ENCODE measurements around the gene ARHGAP42. TPM values are rescaled to one million over a fixed set of nuclear protein-coding genes. Genes with fewer than 3 reads are reported as not detected.

Gene ARHGAP42
- total RNA-seq, 1 experiment from 2014 or later = 7.1 TPM

GRCh38 chr11:100964435-100964834 lies 277.3 kb downstream of the ARHGAP42 start:
- H3K27ac ChIP-seq (ENCODE audit: low read length) = no peak overlapping the region
- in situ Hi-C loops (cut with HindIII; ENCODE audit: low pct_unique_long_range_greater_than_20kb, low sequenced_read_pairs) = no loop called here

DNA sequence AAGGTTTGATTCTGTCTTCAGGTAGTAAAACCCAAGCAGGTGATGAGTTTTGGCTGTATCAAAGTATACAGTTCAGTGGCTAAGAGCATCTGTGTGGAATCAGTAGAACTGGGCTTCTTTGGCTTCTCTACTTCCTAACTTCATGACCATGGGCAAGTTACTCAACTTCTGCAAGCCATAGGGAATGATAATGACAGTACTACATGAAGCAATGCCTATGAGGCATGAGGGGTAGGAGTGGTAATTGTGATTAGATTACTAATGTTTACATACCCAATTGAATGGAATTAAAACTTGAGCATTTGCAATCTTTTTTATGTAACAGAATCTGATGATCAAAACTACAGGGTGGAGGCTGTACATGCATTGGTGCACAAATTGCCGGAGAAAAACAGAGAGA lies 278.3 kb downstream of the ARHGAP42 start:
- H3K4me1 ChIP-seq (ENCODE audit: control insufficient read depth, insufficient read depth, low read length) = no peaks in the 10 kb centered on the region
- H3K27me3 ChIP-seq (ENCODE audit: control insufficient read depth, insufficient read depth, low read length) = no peaks in the 10 kb centered on the region
- ATAC-seq (no peak), DNase-seq (ENCODE audit: low read depth, low spot score) (no peak)
- TF ChIP-seq, protein P1, sequence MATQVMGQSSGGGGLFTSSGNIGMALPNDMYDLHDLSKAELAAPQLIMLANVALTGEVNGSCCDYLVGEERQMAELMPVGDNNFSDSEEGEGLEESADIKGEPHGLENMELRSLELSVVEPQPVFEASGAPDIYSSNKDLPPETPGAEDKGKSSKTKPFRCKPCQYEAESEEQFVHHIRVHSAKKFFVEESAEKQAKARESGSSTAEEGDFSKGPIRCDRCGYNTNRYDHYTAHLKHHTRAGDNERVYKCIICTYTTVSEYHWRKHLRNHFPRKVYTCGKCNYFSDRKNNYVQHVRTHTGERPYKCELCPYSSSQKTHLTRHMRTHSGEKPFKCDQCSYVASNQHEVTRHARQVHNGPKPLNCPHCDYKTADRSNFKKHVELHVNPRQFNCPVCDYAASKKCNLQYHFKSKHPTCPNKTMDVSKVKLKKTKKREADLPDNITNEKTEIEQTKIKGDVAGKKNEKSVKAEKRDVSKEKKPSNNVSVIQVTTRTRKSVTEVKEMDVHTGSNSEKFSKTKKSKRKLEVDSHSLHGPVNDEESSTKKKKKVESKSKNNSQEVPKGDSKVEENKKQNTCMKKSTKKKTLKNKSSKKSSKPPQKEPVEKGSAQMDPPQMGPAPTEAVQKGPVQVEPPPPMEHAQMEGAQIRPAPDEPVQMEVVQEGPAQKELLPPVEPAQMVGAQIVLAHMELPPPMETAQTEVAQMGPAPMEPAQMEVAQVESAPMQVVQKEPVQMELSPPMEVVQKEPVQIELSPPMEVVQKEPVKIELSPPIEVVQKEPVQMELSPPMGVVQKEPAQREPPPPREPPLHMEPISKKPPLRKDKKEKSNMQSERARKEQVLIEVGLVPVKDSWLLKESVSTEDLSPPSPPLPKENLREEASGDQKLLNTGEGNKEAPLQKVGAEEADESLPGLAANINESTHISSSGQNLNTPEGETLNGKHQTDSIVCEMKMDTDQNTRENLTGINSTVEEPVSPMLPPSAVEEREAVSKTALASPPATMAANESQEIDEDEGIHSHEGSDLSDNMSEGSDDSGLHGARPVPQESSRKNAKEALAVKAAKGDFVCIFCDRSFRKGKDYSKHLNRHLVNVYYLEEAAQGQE (IDR thresholded peaks at IDR 0.05; ENCODE audit: insufficient read depth in 1 of 2, low read depth in 2 of 2, low read length in 1 of 2) = no peak
- TF ChIP-seq, protein P2, sequence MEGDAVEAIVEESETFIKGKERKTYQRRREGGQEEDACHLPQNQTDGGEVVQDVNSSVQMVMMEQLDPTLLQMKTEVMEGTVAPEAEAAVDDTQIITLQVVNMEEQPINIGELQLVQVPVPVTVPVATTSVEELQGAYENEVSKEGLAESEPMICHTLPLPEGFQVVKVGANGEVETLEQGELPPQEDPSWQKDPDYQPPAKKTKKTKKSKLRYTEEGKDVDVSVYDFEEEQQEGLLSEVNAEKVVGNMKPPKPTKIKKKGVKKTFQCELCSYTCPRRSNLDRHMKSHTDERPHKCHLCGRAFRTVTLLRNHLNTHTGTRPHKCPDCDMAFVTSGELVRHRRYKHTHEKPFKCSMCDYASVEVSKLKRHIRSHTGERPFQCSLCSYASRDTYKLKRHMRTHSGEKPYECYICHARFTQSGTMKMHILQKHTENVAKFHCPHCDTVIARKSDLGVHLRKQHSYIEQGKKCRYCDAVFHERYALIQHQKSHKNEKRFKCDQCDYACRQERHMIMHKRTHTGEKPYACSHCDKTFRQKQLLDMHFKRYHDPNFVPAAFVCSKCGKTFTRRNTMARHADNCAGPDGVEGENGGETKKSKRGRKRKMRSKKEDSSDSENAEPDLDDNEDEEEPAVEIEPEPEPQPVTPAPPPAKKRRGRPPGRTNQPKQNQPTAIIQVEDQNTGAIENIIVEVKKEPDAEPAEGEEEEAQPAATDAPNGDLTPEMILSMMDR (IDR thresholded peaks at IDR 0.05) = no peak
- no peak for TF ChIP-seq POLR2AphosphoS5 (IDR thresholded peaks at IDR 0.05; ENCODE audit: low read depth, low read length)
- no peak for TF ChIP-seq SIN3A (IDR thresholded peaks at IDR 0.05; ENCODE audit: borderline replicate concordance, insufficient read depth, low read depth, low read length)
- no peak for TF ChIP-seq TCF7L2 (IDR thresholded peaks at IDR 0.05; ENCODE audit: low read depth, low read length)
- ChIA-PET POLR2A (no interaction called here), CTCF (no interaction called here)
- no peak overlapping the region for H3K4me3 ChIP-seq (ENCODE audit: low read depth in 2 of 2, low read length in 2 of 2)
- 0 out of 2 replicates have a peak, but pooled peaks cover 4% of the 10 kb centered on the region for H3K9me3 ChIP-seq (ENCODE audit: control insufficient read depth, insufficient read depth, low read depth, low read length)
- in situ Hi-C loops (cut with HindIII; ENCODE audit: low pct_unique_long_range_greater_than_20kb, low sequenced_read_pairs) = no loop called here
- no peaks in the 10 kb centered on the region for H3K36me3 ChIP-seq (ENCODE audit: control insufficient read depth, insufficient read depth, low read length)
- intact Hi-C loops (cut with micrococcal nuclease; ENCODE audit: unreplicated experiment) = no loop called here
- no TSS peak for BruUV-seq (replicated peaks)
- no peak overlapping the region for H3K27ac ChIP-seq (ENCODE audit: low read length)

More at GRCh38 chr11:100964435-100964834, 277.3 kb downstream of the ARHGAP42 start:
- Histone ChIP-seq H3K4me3 (ENCODE audit: low read depth in 2 of 2, low read length in 2 of 2) (no peak overlapping the region), H3K4me1 (ENCODE audit: control insufficient read depth, insufficient read depth, low read length) (no peaks in the 10 kb centered on the region), H3K27me3 (ENCODE audit: control insufficient read depth, insufficient read depth, low read length) (no peaks in the 10 kb centered on the region), H3K9me3 (ENCODE audit: control insufficient read depth, insufficient read depth, low read depth, low read length) (0 out of 2 replicates have a peak, but pooled peaks cover 4% of the 10 kb centered on the region), H3K36me3 (ENCODE audit: control insufficient read depth, insufficient read depth, low read length) (no peaks in the 10 kb centered on the region)
- TF ChIP-seq TCF7L2 (IDR thresholded peaks at IDR 0.05; ENCODE audit: low read depth, low read length) = no peak
- TF ChIP-seq, protein P1 (IDR thresholded peaks at IDR 0.05; ENCODE audit: insufficient read depth in 1 of 2, low read depth in 2 of 2, low read length in 1 of 2) = no peak
- ATAC-seq (no peak), DNase-seq (ENCODE audit: low read depth, low spot score) (no peak)
- ChIA-PET CTCF (no interaction called here), POLR2A (no interaction called here)
- intact Hi-C loops (cut with micrococcal nuclease; ENCODE audit: unreplicated experiment) = no loop called here
- BruUV-seq (replicated peaks) = no TSS peak

Measured in Panc1 (cell line).